Neutrophil (primary cell): Measurements from ENCODE around the gene OR6B3.
"Not testable (repeated sequence)": the region's sequence is repeated elsewhere in the genome, so short reads cannot be mapped to it uniquely, and the experiment has no call there.

Experiments
- H3K27ac ChIP-seq: fragments of 200-600 bp; sonication (generic); 2 replicates; pipeline ENCODE4 v1.5.1; 2016; ENCODE audit warnings: mild to moderate bottlenecking, moderate library complexity
- H3K27me3 ChIP-seq: fragments of 200-600 bp; sonication (generic); 2 replicates; pipeline ENCODE4 v1.6.0; 2016; ENCODE audit warnings: mild to moderate bottlenecking
- H3K36me3 ChIP-seq: fragments of 200-600 bp; sonication (generic); 2 replicates; pipeline ENCODE4 v1.5.1; 2017
- H3K4me1 ChIP-seq, 2 experiments: fragments of 200-600 bp in 1 of 2; sonication (generic) in 1 of 2; 1 replicate in 1 of 2; 2 replicates in 1 of 2; pipeline versions ENCODE4 v1.5.1 to v1.6.1; 2013 to 2016; ENCODE audit warnings: low read depth in 1 of 2, low read length in 1 of 2, mild to moderate bottlenecking in 1 of 2, moderate library complexity in 1 of 2; ENCODE audit not compliant: control insufficient read depth in 1 of 2, insufficient read depth in 1 of 2
- H3K4me3 ChIP-seq, 2 experiments: fragments of 200-600 bp in 1 of 2; sonication (generic) in 1 of 2; 1 replicate in 1 of 2; 2 replicates in 1 of 2; pipeline ENCODE4 v1.5.1; 2013 to 2016; ENCODE audit warnings: low read depth in 1 of 2, low read length in 1 of 2, mild to moderate bottlenecking in 1 of 2, moderate library complexity in 1 of 2
- H3K9me3 ChIP-seq: fragments of 200-600 bp; sonication (generic); 2 replicates; pipeline ENCODE4 v1.5.1; 2016
- CTCF ChIP-seq: fragments of 200-600 bp; sonication (generic); IDR thresholded peaks from 2 replicates; pipeline ENCODE4 v1.5.1; 2016; ENCODE audit warnings: antibody characterized with exemption

The OR6B3 gene

GRCh38 chr2:240052524-240052923 lies 797 bp downstream of the OR6B3 start:
- Histone ChIP-seq H3K4me1 (no peaks in the 10 kb centered on the region), H3K9me3 (no peaks in the 10 kb centered on the region), H3K36me3 (no peaks in the 10 kb centered on the region), H3K27ac (no peak overlapping the region), H3K4me3 (no peak overlapping the region), H3K27me3 (peaks cover 75% of the 10 kb centered on the region)
- TF ChIP-seq CTCF = no peak

GRCh38 chr2:240051697-240052096 lies 1.6 kb downstream of the OR6B3 start:
- Histone ChIP-seq H3K4me1 (no peaks in the 10 kb centered on the region), H3K36me3 (no peaks in the 10 kb centered on the region), H3K9me3 (no peaks in the 10 kb centered on the region), H3K27ac (no peak overlapping the region), H3K4me3 (no peak overlapping the region), H3K27me3 (peaks cover 83% of the 10 kb centered on the region)
- no peak for TF ChIP-seq CTCF

- H3K36me3 ChIP-seq = no peaks in the 10 kb centered on the region
- peaks cover 84% of the 10 kb centered on the region for H3K27me3 ChIP-seq
- no peaks in the 10 kb centered on the region for H3K4me1 ChIP-seq
- no peaks in the 10 kb centered on the region for H3K9me3 ChIP-seq
- no peak overlapping the region for H3K4me3 ChIP-seq
- no peak for TF ChIP-seq CTCF
- H3K27ac ChIP-seq = no peak overlapping the region
Observed at GRCh38 chr2:240050278-240050677, 3.0 kb downstream of the OR6B3 start.

GRCh38 chr2:240048237-240048636 lies 5.1 kb downstream of the OR6B3 start:
- no peak for TF ChIP-seq CTCF
- Histone ChIP-seq H3K4me3 (no peak overlapping the region), H3K9me3 (no peaks in the 10 kb centered on the region), H3K27ac (no peak overlapping the region), H3K4me1 (no peaks in the 10 kb centered on the region), H3K36me3 (no peaks in the 10 kb centered on the region), H3K27me3 (peaks cover 64% of the 10 kb centered on the region)

- Histone ChIP-seq H3K4me1 (no peaks in the 10 kb centered on the region), H3K27me3 (peaks cover 51% of the 10 kb centered on the region), H3K4me3 (no peak overlapping the region), H3K27ac (no peak overlapping the region), H3K36me3 (no peaks in the 10 kb centered on the region), H3K9me3 (no peaks in the 10 kb centered on the region)
- no peak for TF ChIP-seq CTCF
Observed at GRCh38 chr2:240045098-240045497, 8.2 kb downstream of the OR6B3 start.

- not testable (repeated sequence) for H3K36me3 ChIP-seq, H3K4me1 ChIP-seq, H3K27ac ChIP-seq, H3K9me3 ChIP-seq, H3K4me3 ChIP-seq
- H3K27me3 ChIP-seq = peaks cover 55% of the 10 kb centered on the region
Observed at GRCh38 chr2:240044096-240044495, 9.2 kb downstream of the OR6B3 start.
